OCI-LY1 (cell line): ENCODE measurements around the gene SIX2.

Experiments
- H2AFZ ChIP-seq: fragments of 200-600 bp; sonication (generic), shearing (Covaris generic); 2 replicates; pipeline ENCODE4 v1.6.0; 2014; ENCODE audit warnings: antibody characterized with exemption, mild to moderate bottlenecking, low read length
- H3F3A ChIP-seq: fragments of 200-600 bp; sonication (generic), shearing (Covaris generic); 2 replicates; pipeline ENCODE4 v1.6.0; 2014; ENCODE audit warnings: mild to moderate bottlenecking, antibody characterized with exemption, low read length, moderate library complexity; ENCODE audit not compliant: insufficient read depth
- H3K27ac ChIP-seq: fragments of 200-600 bp; sonication (generic); 2 replicates; pipeline ENCODE4 v1.5.1; 2014; ENCODE audit warnings: low read length, mixed run types, mild to moderate bottlenecking, low read depth; ENCODE audit not compliant: poor library complexity, severe bottlenecking
- H3K27me3 ChIP-seq: fragments of 200-600 bp; sonication (generic); 2 replicates; pipeline ENCODE4 v1.6.0; 2014; ENCODE audit warnings: antibody characterized with exemption, mild to moderate bottlenecking, low read length, moderate library complexity; ENCODE audit not compliant: insufficient read depth
- H3K36me3 ChIP-seq: fragments of 200-600 bp; sonication (generic); 2 replicates; pipeline ENCODE4 v1.6.1; 2014; ENCODE audit warnings: mild to moderate bottlenecking, antibody characterized with exemption, low read length, moderate library complexity, mixed read lengths; ENCODE audit not compliant: insufficient read depth
- H3K4me1 ChIP-seq: fragments of 200-600 bp; sonication (generic); 2 replicates; pipeline ENCODE4 v1.5.1; 2014; ENCODE audit warnings: mild to moderate bottlenecking, low read length, moderate library complexity; ENCODE audit not compliant: insufficient read depth, severe bottlenecking
- H3K4me2 ChIP-seq: fragments of 200-600 bp; sonication (generic), shearing (Covaris generic); 2 replicates; pipeline ENCODE4 v1.6.1; 2014; ENCODE audit warnings: low read length
- H3K4me3 ChIP-seq: fragments of 200-600 bp; sonication (generic); 2 replicates; pipeline ENCODE4 v1.5.1; 2014; ENCODE audit warnings: low read length, low read depth, mild to moderate bottlenecking, mixed read lengths; ENCODE audit not compliant: poor library complexity, severe bottlenecking
- H3K79me2 ChIP-seq: fragments of 200-600 bp; shearing (Covaris generic); 2 replicates; pipeline ENCODE4 v1.6.1; 2016; ENCODE audit warnings: mixed run types, low read length, mixed read lengths; ENCODE audit not compliant: insufficient read depth
- H3K9ac ChIP-seq: fragments of 200-600 bp; sonication (generic), shearing (Covaris generic); 2 replicates; pipeline ENCODE4 v1.6.1; 2014; ENCODE audit warnings: mild to moderate bottlenecking, low read length, mixed read lengths
- H3K9me2 ChIP-seq: fragments of 200-600 bp; sonication (generic), shearing (Covaris generic); 2 replicates; pipeline ENCODE4 v1.6.1; 2014; ENCODE audit warnings: low read depth, mild to moderate bottlenecking, low read length, mixed read lengths
- H3K9me3 ChIP-seq: fragments of 200-600 bp; shearing (Covaris generic); 2 replicates; pipeline ENCODE4 v1.6.1; 2014; ENCODE audit warnings: low read length, mixed read lengths
- H4K20me1 ChIP-seq: fragments of 200-600 bp; sonication (generic), shearing (Covaris generic); 2 replicates; pipeline ENCODE4 v1.6.0; 2016; ENCODE audit warnings: mild to moderate bottlenecking, low read length; ENCODE audit not compliant: insufficient read depth
- CTCF ChIP-seq: fragments of 200-600 bp; sonication (generic), shearing (Covaris generic); IDR thresholded peaks from 2 replicates; pipeline ENCODE4 v1.5.1; 2017; ENCODE audit warnings: mild to moderate bottlenecking, antibody characterized with exemption, low read length, moderate library complexity, mixed read lengths
- EZH2 ChIP-seq: fragments of 200-600 bp; sonication (generic), shearing (Covaris generic); IDR thresholded peaks from 2 replicates; pipeline ENCODE4 v1.8.0; 2017; ENCODE audit warnings: borderline replicate concordance, mixed run types, mild to moderate bottlenecking, antibody characterized with exemption, low read length, moderate library complexity, mixed read lengths

Gene SIX2

GRCh38 chr2:45009303-45009927 is at the start of gene SIX2:
Gene SIX2 (minus strand): TSS chr2:45009452. CDS start chr2:45009110, 342 bp downstream.
- Histone ChIP-seq H3K27me3 (0 out of 2 replicates have a peak, but pooled peaks cover 6% of the 10 kb centered on the region), H3K4me2 (no peak within 1 kb of the TSS), H3K79me2 (no peaks in the 10 kb centered on the region), H3K36me3 (no peaks in the 10 kb centered on the region), H3K9ac (no peak within 1 kb of the TSS), H3K9me3 (no peaks in the 10 kb centered on the region), H3K9me2 (no peaks in the 10 kb centered on the region), H4K20me1 (no peaks in the 10 kb centered on the region), H3K4me3 (no peak within 1 kb of the TSS), H3K4me1 (no peaks in the 10 kb centered on the region), H2AFZ (no peak within 1 kb of the TSS), H3F3A (no peaks in the 10 kb centered on the region), H3K27ac (no peak within 1 kb of the TSS)
- no peak for TF ChIP-seq EZH2
- no peak for TF ChIP-seq CTCF

GRCh38 chr2:45055162-45055605 is 45.9 kb upstream of the SIX2 start:
- no peak overlapping the region for H3K4me3 ChIP-seq
- TF ChIP-seq CTCF = no peak
- no peak for TF ChIP-seq EZH2
- H3K9me2 ChIP-seq = no peaks in the 10 kb centered on the region
- H3K9ac ChIP-seq = no peak overlapping the region
- H3K4me2 ChIP-seq = no peak overlapping the region
- no peak overlapping the region for H2AFZ ChIP-seq
- no peaks in the 10 kb centered on the region for H3K9me3 ChIP-seq
- no peaks in the 10 kb centered on the region for H3F3A ChIP-seq
- no peaks in the 10 kb centered on the region for H3K27me3 ChIP-seq
- H3K4me1 ChIP-seq = no peaks in the 10 kb centered on the region
- H3K36me3 ChIP-seq = no peaks in the 10 kb centered on the region
- H3K79me2 ChIP-seq = no peaks in the 10 kb centered on the region
- no peaks in the 10 kb centered on the region for H4K20me1 ChIP-seq
- no peak overlapping the region for H3K27ac ChIP-seq

GRCh38 chr2:45053966-45054365 is 44.7 kb upstream of the SIX2 start:
- Histone ChIP-seq H3K4me2 (no peak overlapping the region), H3K4me1 (no peaks in the 10 kb centered on the region), H3K9me3 (no peaks in the 10 kb centered on the region), H3K4me3 (no peak overlapping the region), H3K27me3 (no peaks in the 10 kb centered on the region), H3K36me3 (no peaks in the 10 kb centered on the region), H3K9me2 (no peaks in the 10 kb centered on the region), H2AFZ (no peak overlapping the region), H3K27ac (no peak overlapping the region), H3K9ac (no peak overlapping the region), H4K20me1 (no peaks in the 10 kb centered on the region), H3F3A (no peaks in the 10 kb centered on the region), H3K79me2 (no peaks in the 10 kb centered on the region)
- TF ChIP-seq EZH2 (no peak), CTCF (no peak)
